GM23338 (cell line): ENCODE data around the gene RPL13. TPM values are rescaled to one million over a fixed set of nuclear protein-coding genes. Genes with fewer than 3 reads are reported as not detected.

Experiments
- ATAC-seq: fragments of 200-7000 bp; cut with Tn5 transposase; 3 replicates; pipeline ENCODE4 v1.9.1; 2020
- DNase-seq: peaks from one replicate; pipeline ENCODE4 v3.0.0-alpha.2; 2015; ENCODE audit warnings: low spot score
- H2AFZ ChIP-seq: fragments of 200-600 bp; sonication (generic); 2 replicates; pipeline ENCODE4 v1.8.0; 2016; ENCODE audit warnings: antibody characterized with exemption, mild to moderate bottlenecking, moderate library complexity
- H3F3A ChIP-seq: fragments of 200-600 bp; sonication (generic); replicated peaks from 2 replicates; pipeline ENCODE4 v1.8.0; 2017; ENCODE audit warnings: antibody characterized with exemption, mixed run types, low read depth
- H3K27ac ChIP-seq: fragments of 200-600 bp; sonication (generic); 2 replicates; pipeline ENCODE4 v1.6.1; 2016; ENCODE audit warnings: low read depth
- H3K27me3 ChIP-seq: fragments of 200-600 bp; sonication (generic); 2 replicates; pipeline ENCODE4 v1.8.0; 2016; ENCODE audit warnings: mild to moderate bottlenecking, mixed run types, moderate library complexity; ENCODE audit not compliant: insufficient read depth
- H3K36me3 ChIP-seq: fragments of 200-600 bp; sonication (generic); 2 replicates; pipeline ENCODE4 v1.8.0; 2016; ENCODE audit warnings: mild to moderate bottlenecking; ENCODE audit not compliant: insufficient read depth
- H3K4me1 ChIP-seq: fragments of 200-600 bp; sonication (generic); 2 replicates; pipeline ENCODE4 v1.8.0; 2016; ENCODE audit warnings: mild to moderate bottlenecking, moderate library complexity; ENCODE audit not compliant: insufficient read depth
- H3K4me2 ChIP-seq: fragments of 200-600 bp; sonication (generic); 2 replicates; pipeline ENCODE4 v1.7.1; 2017; ENCODE audit warnings: mixed run types
- H3K4me3 ChIP-seq: fragments of 200-600 bp; sonication (generic); 2 replicates; pipeline ENCODE4 v1.6.1; 2016; ENCODE audit warnings: mixed run types
- H3K79me2 ChIP-seq: fragments of 200-600 bp; sonication (generic); replicated peaks from 2 replicates; pipeline ENCODE4 v1.8.0; 2017; ENCODE audit warnings: mild to moderate bottlenecking; ENCODE audit not compliant: insufficient read depth
- H3K9me2 ChIP-seq: fragments of 200-600 bp; sonication (generic); 2 replicates; pipeline ENCODE4 v1.8.0; 2017; ENCODE audit not compliant: insufficient read depth
- H4K20me1 ChIP-seq: fragments of 200-600 bp; sonication (generic); replicated peaks from 2 replicates; pipeline ENCODE4 v1.8.0; 2017; ENCODE audit warnings: mild to moderate bottlenecking; ENCODE audit not compliant: insufficient read depth
- H3K27ac Mint-ChIP-seq: 2 replicates; pipeline ENCODE4 v1.8.0; 2020; ENCODE audit warnings: inconsistent platforms, mild to moderate bottlenecking, moderate library complexity, mixed read lengths
- H3K27me3 Mint-ChIP-seq: 3 replicates; pipeline ENCODE4 v1.8.0; 2022; ENCODE audit warnings: low read depth, mild to moderate bottlenecking, moderate library complexity, mixed read lengths, inconsistent platforms; ENCODE audit not compliant: insufficient read depth, poor library complexity
- H3K36me3 Mint-ChIP-seq: 3 replicates; pipeline ENCODE4 v1.8.0; 2021; ENCODE audit warnings: low read depth, mild to moderate bottlenecking, inconsistent platforms, moderate library complexity, mixed read lengths
- H3K4me1 Mint-ChIP-seq: 3 replicates; pipeline ENCODE4 v1.8.0; 2020; ENCODE audit warnings: mild to moderate bottlenecking, inconsistent platforms, mixed read lengths
- H3K4me3 Mint-ChIP-seq: 3 replicates; pipeline ENCODE4 v1.8.0; 2021; ENCODE audit warnings: moderate library complexity, mild to moderate bottlenecking, inconsistent platforms, mixed read lengths
- H3K9me3 Mint-ChIP-seq: 3 replicates; pipeline ENCODE4 v1.8.0; 2020; ENCODE audit warnings: moderate library complexity, mild to moderate bottlenecking, inconsistent platforms, mixed read lengths
- CREB1 ChIP-seq: fragments of 250-450 bp; sonication (Bioruptor Pico); IDR thresholded peaks from 2 replicates; pipeline ENCODE4 v1.5.0; 2020; ENCODE audit warnings: low read depth, mild to moderate bottlenecking, moderate library complexity
- CTCF ChIP-seq, 2 experiments: fragments of 200-600 bp in 1 of 2; sonication (generic) in 1 of 2; conservative IDR thresholded peaks; 2 replicates each; pipeline versions ENCODE4 v1.5.1 to v1.6.1; 2016 to 2017; ENCODE audit warnings: antibody characterized with exemption in 2 of 2, low read depth in 2 of 2, mild to moderate bottlenecking in 2 of 2, moderate library complexity in 1 of 2
- ETS1 ChIP-seq: IDR thresholded peaks from 2 replicates; pipeline ENCODE4 v1.6.1; 2016; ENCODE audit warnings: antibody characterized with exemption
- EZH2phosphoT487 ChIP-seq: fragments of 200-600 bp; sonication (generic); IDR thresholded peaks from one replicate; pipeline ENCODE4 v1.8.1; 2018; ENCODE audit warnings: antibody characterized with exemption; ENCODE audit not compliant: unreplicated experiment
- JUNB ChIP-seq: IDR thresholded peaks from one replicate; pipeline ENCODE4 v1.6.1; 2016; ENCODE audit warnings: antibody characterized with exemption; ENCODE audit not compliant: unreplicated experiment
- NANOG ChIP-seq: IDR thresholded peaks from 2 replicates; pipeline ENCODE4 v1.6.1; 2016; ENCODE audit warnings: antibody characterized with exemption, borderline replicate concordance
- POLR2AphosphoS5 ChIP-seq: IDR thresholded peaks from 2 replicates; pipeline ENCODE4 v1.6.1; 2016; ENCODE audit warnings: antibody characterized with exemption, low read depth
- REST ChIP-seq: IDR thresholded peaks from one replicate; pipeline ENCODE4 v1.6.1; 2018; ENCODE audit warnings: antibody characterized with exemption; ENCODE audit not compliant: unreplicated experiment
- STAT1 ChIP-seq: IDR thresholded peaks from one replicate; pipeline ENCODE4 v1.6.1; 2016; ENCODE audit warnings: antibody characterized with exemption; ENCODE audit not compliant: unreplicated experiment
- ZNF114 ChIP-seq: fragments of 250-450 bp; sonication (Bioruptor Pico); IDR thresholded peaks from 2 replicates; pipeline ENCODE4 v1.5.0; 2020; ENCODE audit warnings: mild to moderate bottlenecking, moderate library complexity
- polyA plus RNA-seq: library from polyadenylated mRNA; unstranded; fragments of >200 nt; fragmentation: Nextera tagmentation; extraction: Ambion mirVana; gene quantifications from 2 replicates; pipeline ENCODE4 v1.2.1, GENCODE V29; 2016
- total RNA-seq: library from RNA; depleted of rRNA; stranded (reverse); fragments of >200 nt; shearing (Covaris generic); gene quantifications from 2 replicates; pipeline ENCODE4 v1.2.3, GENCODE V29; 2014

The RPL13 gene
- total and polyA plus RNA-seq, 2 experiments from 2014 or later = 3,489 to 3,617 TPM

- peaks cover 9% of the 10 kb centered on the region for H3K4me1 Mint-ChIP-seq
- ATAC-seq = peak; percentile 67
- H3K9me2 ChIP-seq = no peaks in the 10 kb centered on the region
- peaks cover 22% of the 10 kb centered on the region for H3K27me3 Mint-ChIP-seq
- H3F3A ChIP-seq = peaks cover 48% of the 10 kb centered on the region
- H3K36me3 ChIP-seq = peaks cover 17% of the 10 kb centered on the region
- H3K27ac ChIP-seq = peak overlapping the region; percentile 85
- peaks cover 15% of the 10 kb centered on the region for H3K79me2 ChIP-seq
- TF ChIP-seq CREB1 (CRISPR knock-in tag) (no peak), NANOG (no peak), ZNF114 (no peak), CTCF (conservative IDR thresholded peaks at IDR 0.05; ENCODE audit: low read depth in 2 of 2) (peak; percentile 82 to 88), STAT1 (no peak), REST (no peak), POLR2AphosphoS5 (peak; percentile 21; the same call in 1 of the 2 replicates), ETS1 (no peak), JUNB (no peak), EZH2phosphoT487 (no peak)
- peaks cover 7% of the 10 kb centered on the region for H4K20me1 ChIP-seq
- H3K4me3 ChIP-seq = no peak overlapping the region
- no peak overlapping the region for H2AFZ ChIP-seq
- peak overlapping the region; percentile 87 for H3K27ac Mint-ChIP-seq
- peaks cover 5% of the 10 kb centered on the region for H3K4me1 ChIP-seq
- peak; percentile 95 for DNase-seq
- H3K4me3 Mint-ChIP-seq = 0 out of 3 replicates have a peak overlapping the region, but pooled peaks have one; percentile 25
- H3K9me3 Mint-ChIP-seq = peaks cover 6% of the 10 kb centered on the region; the same call in 1 of the 3 replicates
- H3K4me2 ChIP-seq = no peak overlapping the region
- peaks cover 57% of the 10 kb centered on the region for H3K36me3 Mint-ChIP-seq
- H3K27me3 ChIP-seq = no peaks in the 10 kb centered on the region
These were observed 3.5 kb upstream of the RPL13 start for GRCh38 chr16:89556750-89557689.
